ENCODE results near the gene C8G.

GRCh38 chr9:136942112-136942880, 2.7 kb upstream of the C8G start:
- TF ChIP-seq FOS (IDR thresholded peaks at IDR 0.05; ENCODE audit: low read depth, low read length) (no peak), CTCF (conservative IDR thresholded peaks at IDR 0.05; ENCODE audit: low read depth, low read length) (no peak), POLR2A (IDR thresholded peaks at IDR 0.05; ENCODE audit: low read depth, low read length) (no peak), RFX5 (IDR thresholded peaks at IDR 0.05; ENCODE audit: low read depth, low read length) (no peak), SMC3 (IDR thresholded peaks at IDR 0.05; ENCODE audit: low read depth, low read length) (no peak), MXI1 (IDR thresholded peaks at IDR 0.05; ENCODE audit: borderline replicate concordance, low read depth, low read length) (no peak), NFE2L2 (IDR thresholded peaks at IDR 0.05; ENCODE audit: low read depth, low read length) (no peak), RAD21 (IDR thresholded peaks at IDR 0.05; ENCODE audit: low read length) (no peak)
- TF ChIP-seq, protein P1, sequence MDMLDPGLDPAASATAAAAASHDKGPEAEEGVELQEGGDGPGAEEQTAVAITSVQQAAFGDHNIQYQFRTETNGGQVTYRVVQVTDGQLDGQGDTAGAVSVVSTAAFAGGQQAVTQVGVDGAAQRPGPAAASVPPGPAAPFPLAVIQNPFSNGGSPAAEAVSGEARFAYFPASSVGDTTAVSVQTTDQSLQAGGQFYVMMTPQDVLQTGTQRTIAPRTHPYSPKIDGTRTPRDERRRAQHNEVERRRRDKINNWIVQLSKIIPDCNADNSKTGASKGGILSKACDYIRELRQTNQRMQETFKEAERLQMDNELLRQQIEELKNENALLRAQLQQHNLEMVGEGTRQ (IDR thresholded peaks at IDR 0.05; ENCODE audit: low read depth, low read length), result no peak

All from IMR-90 (cell line).